ENCODE results near the gene RPL10.

- TF ChIP-seq CTCF (IDR thresholded peaks at IDR 0.05; ENCODE audit: low read length): no peak
- no peak for TF ChIP-seq EZH2 (IDR thresholded peaks at IDR 0.05; ENCODE audit: borderline replicate concordance, low read length)
Measured at GRCh38 chrX:154379569-154379951, 18.6 kb upstream of the RPL10 start.

All from OCI-LY1 (cell line).